K562 (cell line): ENCODE measurements around the gene SHH. TPM values are rescaled to one million over a fixed set of nuclear protein-coding genes. Genes with fewer than 3 reads are reported as not detected.

Experiments used
- ATF6 ChIP-seq: sonication (generic); formaldehyde crosslinking; IDR thresholded peaks from 2 replicates; pipeline ENCODE4 v1.4.0; 2020; ENCODE audit warnings: mild to moderate bottlenecking, missing genetic modification reagents
- BRD4 ChIP-seq: fragments of 200-600 bp; sonication (generic); IDR thresholded peaks from 2 replicates; pipeline ENCODE4 v1.6.1; 2017; ENCODE audit warnings: inconsistent platforms
- GABPA ChIP-seq: fragments of 200-800 bp; sonication (Bioruptor generic); conservative IDR thresholded peaks from 2 replicates; pipeline ENCODE4 v1.6.1; 2016; ENCODE audit warnings: low read depth, missing genetic modification characterization, missing compliant biosample characterization
- LCOR ChIP-seq: sonication (generic); formaldehyde crosslinking; IDR thresholded peaks from 2 replicates; pipeline ENCODE4 v1.8.0; 2022; ENCODE audit warnings: mild to moderate bottlenecking, missing genetic modification reagents
- MEF2A ChIP-seq: IDR thresholded peaks from 2 replicates; pipeline ENCODE4 v1.6.1; 2011; ENCODE audit warnings: low read depth, mild to moderate bottlenecking, low read length, moderate library complexity; ENCODE audit not compliant: control insufficient read depth
- POLR2AphosphoS2 ChIP-seq: IDR thresholded peaks from 2 replicates; pipeline ENCODE4 v1.6.1; 2012; ENCODE audit warnings: low read length, improper control_type of control experiment
- POU5F1 ChIP-seq: fragments of 150-350 bp; IDR thresholded peaks from 2 replicates; pipeline ENCODE4 v1.6.1; 2014; ENCODE audit warnings: borderline replicate concordance, low read length, low read depth, mild to moderate bottlenecking; ENCODE audit not compliant: partially characterized antibody
- PREB ChIP-seq: sonication (generic); formaldehyde crosslinking; IDR thresholded peaks from 2 replicates; pipeline ENCODE4 v1.8.1; 2023; ENCODE audit warnings: mild to moderate bottlenecking, missing genetic modification reagents
- TAL1 ChIP-seq: fragments of 450-650 bp; IDR thresholded peaks from 2 replicates; pipeline ENCODE4 v1.6.1; 2016; ENCODE audit warnings: mild to moderate bottlenecking
- TARDBP ChIP-seq: fragments of 450-650 bp; IDR thresholded peaks from 2 replicates; pipeline ENCODE4 v1.6.1; 2016
- ZFP30 ChIP-seq: fragments of 250-450 bp; sonication (Bioruptor Pico); IDR thresholded peaks from 2 replicates; pipeline ENCODE4 v1.8.0; 2022; ENCODE audit warnings: moderate library complexity, mild to moderate bottlenecking, inconsistent platforms, borderline replicate concordance
- ZNF24 ChIP-seq: fragments of 450-650 bp; IDR thresholded peaks from 2 replicates; pipeline ENCODE4 v1.6.1; 2016
- ZNF449 ChIP-seq: fragments of 250-450 bp; sonication (Bioruptor Pico); IDR thresholded peaks from 2 replicates; pipeline ENCODE4 v1.8.0; 2022; ENCODE audit warnings: moderate library complexity, mild to moderate bottlenecking, inconsistent platforms
- polyA plus RNA-seq, 8 experiments: library from polyadenylated mRNA; depleted of rRNA in 4 of 8; stranded (reverse) in 5 of 8; unstranded in 3 of 8; fragments of >200 nt; fragmentation: Nextera tagmentation in 2 of 8; fragmentation: Illumina TruSeq in 1 of 8; extraction: Ambion mirVana in 2 of 8; extraction: Trizol in 1 of 8; gene quantifications; 2 replicates each; pipeline versions ENCODE4 v1.2.1 to v1.2.3, GENCODE V29; 2011 to 2014; ENCODE audit warnings: inconsistent platforms in 1 of 8, missing spikeins in 1 of 8
- total RNA-seq, 7 experiments: library from RNA; depleted of rRNA in 6 of 7; stranded (reverse); fragments of >200 nt in 6 of 7; fragmentation: Illumina TruSeq in 2 of 7; extraction: Trizol in 2 of 7; gene quantifications; 2 replicates each; pipeline versions ENCODE4 v1.2.1 to v1.2.3, GENCODE V29; 2011 to 2021; ENCODE audit warnings: low replicate concordance in 1 of 7
- TF ChIP-seq, protein P1 (sequence below): fragments of 450-650 bp; IDR thresholded peaks from 2 replicates; pipeline ENCODE4 v1.6.1; 2017; ENCODE audit warnings: antibody characterized with exemption

The SHH gene
- total and polyA plus RNA-seq, 9 of the 15 experiments (the other 6 are each of a cell fraction or from before 2014, with no cell fraction given): 0.09 TPM; not detected in 8

GRCh38 chr7:155800301-155800700 lies 12.0 kb downstream of the SHH start (continued):
- TF ChIP-seq, protein P1, sequence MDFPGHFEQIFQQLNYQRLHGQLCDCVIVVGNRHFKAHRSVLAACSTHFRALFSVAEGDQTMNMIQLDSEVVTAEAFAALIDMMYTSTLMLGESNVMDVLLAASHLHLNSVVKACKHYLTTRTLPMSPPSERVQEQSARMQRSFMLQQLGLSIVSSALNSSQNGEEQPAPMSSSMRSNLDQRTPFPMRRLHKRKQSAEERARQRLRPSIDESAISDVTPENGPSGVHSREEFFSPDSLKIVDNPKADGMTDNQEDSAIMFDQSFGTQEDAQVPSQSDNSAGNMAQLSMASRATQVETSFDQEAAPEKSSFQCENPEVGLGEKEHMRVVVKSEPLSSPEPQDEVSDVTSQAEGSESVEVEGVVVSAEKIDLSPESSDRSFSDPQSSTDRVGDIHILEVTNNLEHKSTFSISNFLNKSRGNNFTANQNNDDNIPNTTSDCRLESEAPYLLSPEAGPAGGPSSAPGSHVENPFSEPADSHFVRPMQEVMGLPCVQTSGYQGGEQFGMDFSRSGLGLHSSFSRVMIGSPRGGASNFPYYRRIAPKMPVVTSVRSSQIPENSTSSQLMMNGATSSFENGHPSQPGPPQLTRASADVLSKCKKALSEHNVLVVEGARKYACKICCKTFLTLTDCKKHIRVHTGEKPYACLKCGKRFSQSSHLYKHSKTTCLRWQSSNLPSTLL: no peak
- TF ChIP-seq POLR2AphosphoS2 (no peak), LCOR (no peak), ZNF24 (no peak), BRD4 (no peak), GABPA (no peak), ZNF449 (CRISPR knock-in tag) (no peak), ATF6 (CRISPR knock-in tag) (no peak), POU5F1 (no peak), PREB (no peak), TAL1 (no peak), MEF2A (no peak), ZFP30 (CRISPR knock-in tag) (no peak), TARDBP (no peak)
